H1 (cell line): ENCODE measurements around the gene C2CD4B. TPM values are rescaled to one million over a fixed set of nuclear protein-coding genes. Genes with fewer than 3 reads are reported as not detected.

Experiments used
- CTCF ChIA-PET: fragments of 300-600 bp; sonication (Branson Sonifier 250); formaldehyde crosslinking; loops from one replicate; lab custom pipeline; 2021; ENCODE audit not compliant: partially characterized antibody; lab: Charles Lee
- POLR2A ChIA-PET: fragments of 300-600 bp; sonication (Branson Sonifier 250); formaldehyde crosslinking; loops from one replicate; lab custom pipeline; 2021; ENCODE audit warnings: inconsistent platforms; ENCODE audit not compliant: partially characterized antibody; lab: Charles Lee
- DNase-seq, 2 experiments: peaks; one replicate each; pipeline versions ENCODE4 v3.0.0 to v3.0.0-alpha.2; 2010 to 2022; ENCODE audit warnings: low spot score in 2 of 2, low read depth in 1 of 2, mixed read lengths in 1 of 2
- FAIRE-seq: peaks from 2 replicates; lab custom pipeline; 2011; peaks lifted over from hg19 to GRCh38; lab: Jason Lieb, UNC
- H2AFZ ChIP-seq: 2 replicates; pipeline ENCODE4 v1.8.1; 2012; ENCODE audit warnings: low read length, inconsistent platforms
- H2AK5ac ChIP-seq: 2 replicates; pipeline ENCODE4 v1.6.1; 2013; ENCODE audit warnings: low read depth, low read length
- H2BK120ac ChIP-seq: replicated peaks from 2 replicates; pipeline ENCODE3; 2013; ENCODE audit warnings: low read depth, low read length, inconsistent platforms
- H2BK12ac ChIP-seq: 2 replicates; pipeline ENCODE4 v1.6.1; 2013; ENCODE audit warnings: low read depth, low read length
- H2BK15ac ChIP-seq: 2 replicates; pipeline ENCODE4 v1.6.1; 2013; ENCODE audit warnings: low read length
- H2BK20ac ChIP-seq: 2 replicates; pipeline ENCODE4 v1.6.1; 2013; ENCODE audit warnings: low read length
- H2BK5ac ChIP-seq: 2 replicates; pipeline ENCODE4 v1.6.1; 2013; ENCODE audit warnings: low read depth, low read length
- H3K14ac ChIP-seq: 2 replicates; pipeline ENCODE4 v1.6.1; 2013; ENCODE audit warnings: inconsistent platforms; ENCODE audit not compliant: insufficient read length
- H3K18ac ChIP-seq: 2 replicates; pipeline ENCODE4 v1.6.1; 2013; ENCODE audit warnings: low read length; ENCODE audit errors: extremely low read depth
- H3K23ac ChIP-seq: 2 replicates; pipeline ENCODE4 v1.6.1; 2013; ENCODE audit warnings: inconsistent platforms; ENCODE audit not compliant: insufficient read length
- H3K23me2 ChIP-seq: 2 replicates; pipeline ENCODE4 v1.6.1; 2013; ENCODE audit warnings: low read depth, low read length
- H3K27ac ChIP-seq: 2 replicates; pipeline ENCODE4 v1.6.1; 2011; ENCODE audit warnings: low read depth, low read length, inconsistent platforms
- H3K27me3 ChIP-seq, 4 experiments: replicated peaks in 1 of 4; 1 replicate in 1 of 4; 2 replicates in 3 of 4; pipeline versions ENCODE4 v1.6.1 to v1.8.1; 2011 to 2013; ENCODE audit warnings: low read length in 3 of 4, mild to moderate bottlenecking in 3 of 4, inconsistent platforms in 2 of 4, mixed read lengths in 2 of 4, moderate library complexity in 1 of 4; ENCODE audit not compliant: control insufficient read depth in 3 of 4, insufficient read depth in 3 of 4; ENCODE audit errors: extremely low read depth in 1 of 4
- H3K36me3 ChIP-seq, 4 experiments: 2 replicates each; pipeline versions ENCODE4 v1.6.1 to v1.8.1; 2011 to 2013; ENCODE audit warnings: mild to moderate bottlenecking in 4 of 4, low read length in 3 of 4, moderate library complexity in 2 of 4, control low read depth in 1 of 4, inconsistent platforms in 1 of 4; ENCODE audit not compliant: insufficient read depth in 4 of 4, control insufficient read depth in 2 of 4
- H3K4ac ChIP-seq: replicated peaks from 2 replicates; pipeline ENCODE3; 2013; ENCODE audit warnings: low read length, low read depth, mixed read lengths, inconsistent platforms; ENCODE audit not compliant: insufficient read length
- H3K4me1 ChIP-seq, 4 experiments: replicated peaks in 1 of 4; 1 replicate in 1 of 4; 2 replicates in 3 of 4; pipeline versions ENCODE4 v1.6.1 to v1.8.1; 2011 to 2013; ENCODE audit warnings: low read length in 3 of 4, inconsistent platforms in 2 of 4, mixed read lengths in 1 of 4; ENCODE audit not compliant: insufficient read depth in 4 of 4, control insufficient read depth in 3 of 4
- H3K4me2 ChIP-seq, 2 experiments: 2 replicates each; pipeline versions ENCODE4 v1.6.1 to v1.8.1; 2011 to 2013; ENCODE audit warnings: low read depth in 2 of 2, low read length in 2 of 2, control low read depth in 1 of 2, inconsistent platforms in 1 of 2, mild to moderate bottlenecking in 1 of 2; ENCODE audit not compliant: insufficient read depth in 1 of 2
- H3K4me3 ChIP-seq, 4 experiments: fragments of 200-600, 300-600 bp in 1 of 4; sonication (generic), shearing (Covaris generic), sonication (Bioruptor Twin) in 1 of 4; 2 replicates each; pipeline versions ENCODE4 v1.5.1 to v1.8.1; 2011 to 2016; ENCODE audit warnings: low read length in 4 of 4, low read depth in 3 of 4, control low read depth in 2 of 4, inconsistent platforms in 2 of 4, mild to moderate bottlenecking in 2 of 4, mixed read lengths in 1 of 4, moderate library complexity in 1 of 4; ENCODE audit not compliant: insufficient read depth in 2 of 4; ENCODE audit errors: extremely low read depth in 1 of 4
- H3K56ac ChIP-seq: replicated peaks from 2 replicates; pipeline ENCODE3; 2013; ENCODE audit warnings: low read depth, mild to moderate bottlenecking, mixed read lengths, low read length, inconsistent platforms; ENCODE audit not compliant: insufficient read length
- H3K79me1 ChIP-seq: 2 replicates; pipeline ENCODE4 v1.6.1; 2013; ENCODE audit warnings: low read depth, low read length, control low read depth
- H3K79me2 ChIP-seq, 2 experiments: 2 replicates each; pipeline versions ENCODE4 v1.6.1 to v1.8.1; 2012 to 2013; ENCODE audit warnings: low read length in 2 of 2, mild to moderate bottlenecking in 2 of 2, inconsistent platforms in 1 of 2; ENCODE audit not compliant: insufficient read depth in 2 of 2, control insufficient read depth in 1 of 2
- H3K9ac ChIP-seq, 4 experiments: replicated peaks in 1 of 4; 1 replicate in 1 of 4; 2 replicates in 3 of 4; pipeline versions ENCODE4 v1.6.1 to v1.8.1; 2011 to 2013; ENCODE audit warnings: low read depth in 3 of 4, low read length in 3 of 4, control low read depth in 2 of 4, mild to moderate bottlenecking in 2 of 4, moderate library complexity in 2 of 4, inconsistent platforms in 1 of 4; ENCODE audit errors: extremely low read depth in 1 of 4
- H3K9me3 ChIP-seq, 2 experiments: 2 replicates each; pipeline versions ENCODE4 v1.6.1 to v1.8.1; 2012 to 2013; ENCODE audit warnings: mild to moderate bottlenecking in 2 of 2, moderate library complexity in 2 of 2, control low read depth in 1 of 2, inconsistent platforms in 1 of 2, low read depth in 1 of 2, low read length in 1 of 2, mixed read lengths in 1 of 2; ENCODE audit not compliant: insufficient read depth in 2 of 2
- H4K20me1 ChIP-seq, 2 experiments: replicated peaks in 1 of 2; 2 replicates each; pipeline versions ENCODE3 to v1.8.1; 2011 to 2013; ENCODE audit warnings: inconsistent platforms in 2 of 2, low read length in 2 of 2, mild to moderate bottlenecking in 1 of 2; ENCODE audit not compliant: insufficient read depth in 2 of 2, control insufficient read depth in 1 of 2
- H4K5ac ChIP-seq: 2 replicates; pipeline ENCODE4 v1.6.1; 2013; ENCODE audit warnings: low read length, low read depth, mixed read lengths, inconsistent platforms; ENCODE audit not compliant: insufficient read length
- H4K8ac ChIP-seq: 2 replicates; pipeline ENCODE4 v1.8.0; 2013; ENCODE audit warnings: mild to moderate bottlenecking, moderate library complexity, low read length, inconsistent platforms; ENCODE audit not compliant: insufficient read depth; ENCODE audit errors: extremely low read depth
- H4K91ac ChIP-seq: replicated peaks from 2 replicates; pipeline ENCODE3; 2013; ENCODE audit warnings: low read length, mixed read lengths, inconsistent platforms; ENCODE audit not compliant: insufficient read length
- CBX5 ChIP-seq: fragments of 300-800, 300-1000 bp; sonication (generic); IDR thresholded peaks from 2 replicates; pipeline ENCODE4 v1.7.1; 2016; ENCODE audit warnings: antibody characterized with exemption, low read length, low read depth
- CTCF ChIP-seq, 3 experiments: IDR thresholded peaks; 1 replicate in 2 of 3; 2 replicates in 1 of 3; pipeline versions ENCODE4 v1.5.1 to v1.6.1; 2011; ENCODE audit warnings: low read length in 3 of 3, mild to moderate bottlenecking in 3 of 3, inconsistent platforms in 2 of 3, low read depth in 1 of 3, moderate library complexity in 1 of 3; ENCODE audit not compliant: insufficient read depth in 1 of 3; ENCODE audit errors: control extremely low read depth in 1 of 3
- EGR1 ChIP-seq: IDR thresholded peaks from 2 replicates; pipeline ENCODE4 v1.6.1; 2011; ENCODE audit warnings: low read depth, low read length, borderline replicate concordance
- GTF2F1 ChIP-seq: IDR thresholded peaks from 2 replicates; pipeline ENCODE4 v1.6.1; 2012; ENCODE audit warnings: low read depth, low read length, improper control_type of control experiment, borderline replicate concordance
- MAX ChIP-seq: IDR thresholded peaks from 2 replicates; pipeline ENCODE4 v1.6.1; 2012; ENCODE audit warnings: inconsistent platforms
- POLR2A ChIP-seq, 2 experiments: IDR thresholded peaks; 1 replicate in 1 of 2; 2 replicates in 1 of 2; pipeline ENCODE4 v1.6.1; 2011; ENCODE audit warnings: low read depth in 2 of 2, low read length in 2 of 2, mild to moderate bottlenecking in 2 of 2; ENCODE audit errors: control extremely low read depth in 1 of 2
- POLR2AphosphoS5 ChIP-seq: IDR thresholded peaks from 2 replicates; pipeline ENCODE4 v1.6.1; 2011; ENCODE audit warnings: low read depth, low read length
- POU5F1 ChIP-seq: IDR thresholded peaks from 2 replicates; pipeline ENCODE4 v1.6.1; 2011; ENCODE audit warnings: low read depth, mild to moderate bottlenecking, low read length, moderate library complexity
- SIRT6 ChIP-seq: IDR thresholded peaks from one replicate; pipeline ENCODE4 v1.7.1; 2012; ENCODE audit warnings: low read length, inconsistent platforms
- SP2 ChIP-seq: IDR thresholded peaks from 2 replicates; pipeline ENCODE4 v1.6.1; 2012; ENCODE audit warnings: mild to moderate bottlenecking, low read length, inconsistent platforms
- SP4 ChIP-seq: IDR thresholded peaks from 2 replicates; pipeline ENCODE4 v1.6.1; 2012; ENCODE audit warnings: low read length, inconsistent platforms
- SUZ12 ChIP-seq: fragments of 200-600 bp; sonication (generic); IDR thresholded peaks from 2 replicates; pipeline ENCODE4 v1.6.1; 2012; ENCODE audit warnings: mild to moderate bottlenecking, inconsistent platforms, low read length, moderate library complexity, mixed read lengths
- TEAD4 ChIP-seq: IDR thresholded peaks from 2 replicates; pipeline ENCODE4 v1.6.1; 2012; ENCODE audit warnings: low read depth, low read length, inconsistent platforms, mixed read lengths
- WGBS, 2 experiments: shearing (Covaris generic) in 1 of 2; methylation state at CpG; one replicate each; pipeline versions ENCODE4 v1.1.6 to v1.1.7; 2013 to 2015; ENCODE audit warnings: low lambda C conversion rate in 2 of 2, mixed read lengths in 2 of 2, inconsistent platforms in 1 of 2, low coverage in 1 of 2, missing lambda C conversion rate in 1 of 2; ENCODE audit not compliant: insufficient replicate concordance in 2 of 2, insufficient coverage in 1 of 2, insufficient read length in 1 of 2; ENCODE audit errors: extremely low coverage in 1 of 2, missing lambda C conversion rate in 1 of 2; 5-methylcytosine and 5-hydroxymethylcytosine counted together
- polyA plus RNA-seq, 7 experiments: library from polyadenylated mRNA; depleted of rRNA in 3 of 7; stranded (reverse) in 5 of 7; unstranded in 2 of 7; fragments of >200 nt in 5 of 7; fragments of 200-250 nt in 2 of 7; gene quantifications; 1 replicate in 5 of 7; 2 replicates in 1 of 7; 4 replicates in 1 of 7; pipeline versions ENCODE4 v1.2.1 to v1.2.3, GENCODE V29; 2011 to 2013; ENCODE audit warnings: missing spikeins in 2 of 7, mixed read lengths in 2 of 7
- total RNA-seq: library from RNA; stranded (reverse); fragmentation: NEBNext Ultra II Directional; extraction: Animal tissue kit (Norgen Biotek cat#: 25700); gene quantifications from 2 replicates; pipeline ENCODE4 v1.2.1, GENCODE V29; 2021

The C2CD4B gene
- total and polyA plus RNA-seq, 2 of the 8 experiments (the other 6 are each of a cell fraction or from before 2014, with no cell fraction given) = 0.12 to 0.73 TPM

GRCh38 chr15:62188744-62189143, 23.7 kb upstream of the C2CD4B start:
- ChIA-PET CTCF (interaction anchor here (0.6 to 1.5 kb wide), 5 partner anchors 39 to 113 kb away, joined by 3 to 4 read pairs (median 3); no protein-coding TSS in a partner anchor), POLR2A (no interaction called here)
- no peak for FAIRE-seq
- no peak for TF ChIP-seq SUZ12
- no peak for TF ChIP-seq SP4
- TF ChIP-seq TEAD4 = no peak
- no peak for TF ChIP-seq POU5F1
- TF ChIP-seq EGR1 = no peak
- no peak for TF ChIP-seq CTCF (IDR thresholded peaks at IDR 0.05; ENCODE audit: control extremely low read depth in 1 of 3, insufficient read depth in 1 of 3, low read depth in 1 of 3, low read length in 3 of 3)
- TF ChIP-seq MAX = no peak
- TF ChIP-seq POLR2AphosphoS5 = no peak
- TF ChIP-seq SP2 = no peak
- TF ChIP-seq POLR2A (IDR thresholded peaks at IDR 0.05; ENCODE audit: control extremely low read depth in 1 of 2, low read depth in 2 of 2, low read length in 2 of 2) = no peak
- no peak for TF ChIP-seq GTF2F1
- TF ChIP-seq CBX5 = no peak
- no peak for TF ChIP-seq SIRT6

More at GRCh38 chr15:62188744-62189143, 23.7 kb upstream of the C2CD4B start:
- H2BK20ac ChIP-seq = no peak overlapping the region
- DNase-seq = no peak
- no peak overlapping the region for H4K8ac ChIP-seq
- no peaks in the 10 kb centered on the region for H3K79me2 ChIP-seq
- H3K4me2 ChIP-seq = no peak overlapping the region
- no peaks in the 10 kb centered on the region for H3K4me1 ChIP-seq
- no peaks in the 10 kb centered on the region for H3K79me1 ChIP-seq
- H4K20me1 ChIP-seq = no peaks in the 10 kb centered on the region
- H3K23ac ChIP-seq = no peak overlapping the region
- no peak overlapping the region for H3K4me3 ChIP-seq
- no peak overlapping the region for H3K4ac ChIP-seq
- no peak overlapping the region for H3K14ac ChIP-seq
- 87% methylated on average over 5 of the region's 5 CpGs; no CpG with 5 or more reads in 1 of the 2 experiments for WGBS, 2 experiments
- no peaks in the 10 kb centered on the region for H3K36me3 ChIP-seq
- H2BK15ac ChIP-seq = no peak overlapping the region
- H3K27ac ChIP-seq = no peak overlapping the region
- H2BK12ac ChIP-seq = no peak overlapping the region
- H3K9me3 ChIP-seq = peaks cover 0 to 8% of the 10 kb centered on the region in 2 experiments; a peak in 1 of 4 replicates
- H4K5ac ChIP-seq = no peak overlapping the region
- H4K91ac ChIP-seq = no peak overlapping the region
- H2AK5ac ChIP-seq = no peak overlapping the region
- H3K56ac ChIP-seq = no peak overlapping the region
- no peaks in the 10 kb centered on the region; the same call in 1 of the 2 replicates for H3K23me2 ChIP-seq
- no peak overlapping the region for H3K9ac ChIP-seq
- H3K18ac ChIP-seq = no peak overlapping the region
- no peak overlapping the region for H2AFZ ChIP-seq
- H3K27me3 ChIP-seq = no peaks in the 10 kb centered on the region
- H2BK120ac ChIP-seq = no peak overlapping the region
- H2BK5ac ChIP-seq = no peak overlapping the region
